Measurements from ENCODE around the gene DCAF17.
"Not testable (repeated sequence)": the region's sequence is repeated elsewhere in the genome, so short reads cannot be mapped to it uniquely, and the experiment has no call there.

DCAF17 gene

GRCh38 chr2:171407676-171408044, 26.4 kb upstream of the DCAF17 start:
- TF ChIP-seq TAF1 (IDR thresholded peaks at IDR 0.05; ENCODE audit: low read depth, low read length) (no peak), SPI1 (IDR thresholded peaks at IDR 0.05; ENCODE audit: low read depth, low read length) (no peak), PAX5 (IDR thresholded peaks at IDR 0.05; ENCODE audit: insufficient read depth, low read length, severe bottlenecking) (no peak), POLR2A (IDR thresholded peaks at IDR 0.05; ENCODE audit: low read depth, low read length) (no peak), POLR2AphosphoS5 (IDR thresholded peaks at IDR 0.05; ENCODE audit: low read depth, low read length) (no peak), POU2F2 (IDR thresholded peaks at IDR 0.05; ENCODE audit: low read depth, low read length) (no peak)

DNA sequence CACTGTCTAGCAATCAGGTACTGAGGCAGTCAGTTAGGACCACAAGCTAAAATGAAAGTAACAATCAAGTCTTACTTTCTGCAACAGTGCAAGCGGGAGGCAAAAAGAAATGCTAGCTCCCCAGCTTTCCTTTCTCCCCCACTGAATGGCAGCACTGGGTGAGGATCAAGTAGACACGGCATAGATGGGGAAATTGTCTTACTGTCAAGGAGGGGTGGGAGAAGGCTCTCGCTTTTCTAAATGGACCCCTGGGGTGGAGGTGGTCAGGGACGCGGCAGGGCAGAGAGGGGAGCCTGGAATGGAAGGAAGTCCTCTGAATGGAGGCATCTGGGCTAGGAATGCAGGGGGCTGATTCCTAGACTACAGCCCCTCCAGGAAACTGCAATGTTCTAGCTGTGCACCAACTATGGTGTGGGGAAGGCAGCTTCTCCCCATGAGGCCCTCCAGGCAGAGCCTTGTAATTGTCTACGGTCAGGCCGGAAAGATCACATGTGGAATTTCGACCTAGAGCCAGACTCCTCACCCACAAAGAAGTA, 24.5 kb upstream of the DCAF17 start:
- FAIRE-seq, result peak; percentile 62
- DNase-seq (ENCODE audit: insufficient read length, low spot score), result no peak
- no peak for TF ChIP-seq POLR2A (IDR thresholded peaks at IDR 0.05; ENCODE audit: low read depth, low read length)
- no peak for TF ChIP-seq SPI1 (IDR thresholded peaks at IDR 0.05; ENCODE audit: low read depth, low read length)
- no peak for TF ChIP-seq POLR2AphosphoS5 (IDR thresholded peaks at IDR 0.05; ENCODE audit: low read depth, low read length)
- no peak for TF ChIP-seq PAX5 (IDR thresholded peaks at IDR 0.05; ENCODE audit: insufficient read depth, low read length, severe bottlenecking)
- TF ChIP-seq TAF1 (IDR thresholded peaks at IDR 0.05; ENCODE audit: low read depth, low read length), result no peak
- no peak for TF ChIP-seq POU2F2 (IDR thresholded peaks at IDR 0.05; ENCODE audit: low read depth, low read length)

More at GRCh38 chr2:171407676-171408044, 26.4 kb upstream of the DCAF17 start:
- DNase-seq (ENCODE audit: insufficient read length, low spot score), result no peak
- FAIRE-seq, result no peak

- TF ChIP-seq POU2F2 (IDR thresholded peaks at IDR 0.05; ENCODE audit: low read depth, low read length) (no peak), PAX5 (IDR thresholded peaks at IDR 0.05; ENCODE audit: insufficient read depth, low read length, severe bottlenecking) (no peak), SPI1 (IDR thresholded peaks at IDR 0.05; ENCODE audit: low read depth, low read length) (no peak), TAF1 (IDR thresholded peaks at IDR 0.05; ENCODE audit: low read depth, low read length) (no peak), POLR2AphosphoS5 (IDR thresholded peaks at IDR 0.05; ENCODE audit: low read depth, low read length) (no peak), POLR2A (IDR thresholded peaks at IDR 0.05; ENCODE audit: low read depth, low read length) (no peak)
- FAIRE-seq (no peak), DNase-seq (ENCODE audit: insufficient read length, low spot score) (no peak)
These were observed 23.9 kb upstream of the DCAF17 start for GRCh38 chr2:171410101-171410500.

- FAIRE-seq, result no peak
- no peak for DNase-seq (ENCODE audit: insufficient read length, low spot score)
- TF ChIP-seq POU2F2 (IDR thresholded peaks at IDR 0.05; ENCODE audit: low read depth, low read length), result no peak
- TF ChIP-seq PAX5 (IDR thresholded peaks at IDR 0.05; ENCODE audit: insufficient read depth, low read length, severe bottlenecking), result no peak
- no peak for TF ChIP-seq SPI1 (IDR thresholded peaks at IDR 0.05; ENCODE audit: low read depth, low read length)
- no peak for TF ChIP-seq TAF1 (IDR thresholded peaks at IDR 0.05; ENCODE audit: low read depth, low read length)
- TF ChIP-seq POLR2AphosphoS5 (IDR thresholded peaks at IDR 0.05; ENCODE audit: low read depth, low read length), result no peak
- TF ChIP-seq POLR2A (IDR thresholded peaks at IDR 0.05; ENCODE audit: low read depth, low read length), result no peak
These were observed 23.4 kb upstream of the DCAF17 start for GRCh38 chr2:171410624-171411023.

DNA sequence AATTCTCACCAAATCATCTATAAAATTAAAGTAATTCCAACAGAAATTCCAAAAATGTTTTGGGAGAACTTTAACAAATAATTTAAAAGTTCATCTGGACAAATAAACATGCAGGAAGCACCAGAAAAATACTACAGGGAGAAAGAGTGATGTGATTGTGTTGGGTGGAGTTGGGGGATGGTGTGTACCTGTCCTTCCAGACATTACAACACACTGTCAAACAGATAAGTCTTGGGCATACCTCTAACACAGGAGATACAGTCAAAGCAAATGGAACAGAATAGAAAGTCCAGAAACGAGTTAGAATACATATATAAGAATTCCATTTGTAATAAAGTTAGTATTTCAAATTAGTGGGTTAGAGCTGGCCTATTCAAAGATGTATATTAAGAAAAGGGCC, 22.8 kb upstream of the DCAF17 start:
- DNase-seq (ENCODE audit: insufficient read length, low spot score) (no peak), FAIRE-seq (no peak)
- no peak for TF ChIP-seq SPI1 (IDR thresholded peaks at IDR 0.05; ENCODE audit: low read depth, low read length)
- no peak for TF ChIP-seq POU2F2 (IDR thresholded peaks at IDR 0.05; ENCODE audit: low read depth, low read length)
- no peak for TF ChIP-seq TAF1 (IDR thresholded peaks at IDR 0.05; ENCODE audit: low read depth, low read length)
- no peak for TF ChIP-seq POLR2AphosphoS5 (IDR thresholded peaks at IDR 0.05; ENCODE audit: low read depth, low read length)
- TF ChIP-seq PAX5 (IDR thresholded peaks at IDR 0.05; ENCODE audit: insufficient read depth, low read length, severe bottlenecking), result no peak
- no peak for TF ChIP-seq POLR2A (IDR thresholded peaks at IDR 0.05; ENCODE audit: low read depth, low read length)

GRCh38 chr2:171411791-171412483, 22.1 kb upstream of the DCAF17 start:
- FAIRE-seq, result no peak
- no peak for TF ChIP-seq TAF1 (IDR thresholded peaks at IDR 0.05; ENCODE audit: low read depth, low read length)
- TF ChIP-seq POLR2A (IDR thresholded peaks at IDR 0.05; ENCODE audit: low read depth, low read length), result no peak
- TF ChIP-seq PAX5 (IDR thresholded peaks at IDR 0.05; ENCODE audit: insufficient read depth, low read length, severe bottlenecking), result no peak
- no peak for TF ChIP-seq POU2F2 (IDR thresholded peaks at IDR 0.05; ENCODE audit: low read depth, low read length)
- no peak for TF ChIP-seq SPI1 (IDR thresholded peaks at IDR 0.05; ENCODE audit: low read depth, low read length)
- TF ChIP-seq POLR2AphosphoS5 (IDR thresholded peaks at IDR 0.05; ENCODE audit: low read depth, low read length), result no peak
- no peak for DNase-seq (ENCODE audit: insufficient read length, low spot score)

GRCh38 chr2:171412571-171413175, 21.4 kb upstream of the DCAF17 start:
- TF ChIP-seq TAF1 (IDR thresholded peaks at IDR 0.05; ENCODE audit: low read depth, low read length), result no peak
- TF ChIP-seq PAX5 (IDR thresholded peaks at IDR 0.05; ENCODE audit: insufficient read depth, low read length, severe bottlenecking), result no peak
- TF ChIP-seq SPI1 (IDR thresholded peaks at IDR 0.05; ENCODE audit: low read depth, low read length), result no peak
- TF ChIP-seq POLR2AphosphoS5 (IDR thresholded peaks at IDR 0.05; ENCODE audit: low read depth, low read length), result no peak
- no peak for TF ChIP-seq POLR2A (IDR thresholded peaks at IDR 0.05; ENCODE audit: low read depth, low read length)
- TF ChIP-seq POU2F2 (IDR thresholded peaks at IDR 0.05; ENCODE audit: low read depth, low read length), result no peak
- FAIRE-seq, result peak; percentile 57
- no peak for DNase-seq (ENCODE audit: insufficient read length, low spot score)

GRCh38 chr2:171414645-171415044, 19.4 kb upstream of the DCAF17 start:
- DNase-seq (ENCODE audit: insufficient read length, low spot score); FAIRE-seq: not testable (repeated sequence)

- no peak for TF ChIP-seq SPI1 (IDR thresholded peaks at IDR 0.05; ENCODE audit: low read depth, low read length)
- TF ChIP-seq POLR2AphosphoS5 (IDR thresholded peaks at IDR 0.05; ENCODE audit: low read depth, low read length), result peak; percentile 37; the same call in 1 of the 2 replicates
- FAIRE-seq (peak; percentile 88), DNase-seq (ENCODE audit: insufficient read length, low spot score) (peak; percentile 30)
These were observed 17.8 kb upstream of the DCAF17 start for GRCh38 chr2:171416009-171416926.
